Keratinocyte (primary cell): ENCODE results near the gene SLC39A11. TPM values are rescaled to one million over a fixed set of nuclear protein-coding genes. Genes with fewer than 3 reads are reported as not detected.

Experiments
- DNase-seq: peaks from one replicate; pipeline ENCODE4 v3.0.0-alpha.2; 2011; ENCODE audit warnings: low read depth, missing footprints, low spot score
- FAIRE-seq: peaks from 2 replicates; lab custom pipeline; 2011; peaks lifted over from hg19 to GRCh38; lab: Jason Lieb, UNC
- H2AFZ ChIP-seq: 2 replicates; pipeline ENCODE4 v1.6.0; 2012; ENCODE audit warnings: low read length, control low read depth, inconsistent platforms; ENCODE audit not compliant: control insufficient read depth
- H3K27ac ChIP-seq: 2 replicates; pipeline ENCODE4 v1.5.1; 2011; ENCODE audit warnings: low read length; ENCODE audit not compliant: control insufficient read depth, insufficient read depth
- H3K27me3 ChIP-seq: 3 replicates; pipeline ENCODE4 v1.6.0; 2011; ENCODE audit warnings: low read length; ENCODE audit not compliant: control insufficient read depth, insufficient read depth; ENCODE audit errors: extremely low read depth
- H3K36me3 ChIP-seq, 2 experiments: 2 replicates in 1 of 2; 3 replicates in 1 of 2; pipeline ENCODE4 v1.5.1; 2011; ENCODE audit warnings: low read length in 2 of 2, mild to moderate bottlenecking in 1 of 2; ENCODE audit not compliant: control insufficient read depth in 2 of 2, insufficient read depth in 2 of 2; ENCODE audit errors: extremely low read depth in 1 of 2
- H3K4me1 ChIP-seq: 3 replicates; pipeline ENCODE4 v1.5.1; 2011; ENCODE audit warnings: low read length; ENCODE audit not compliant: control insufficient read depth, insufficient read depth; ENCODE audit errors: extremely low read depth
- H3K4me2 ChIP-seq: 3 replicates; pipeline ENCODE4 v1.6.0; 2011; ENCODE audit warnings: low read depth, low read length; ENCODE audit not compliant: control insufficient read depth, insufficient read depth; ENCODE audit errors: extremely low read depth
- H3K4me3 ChIP-seq, 3 experiments: fragments of 200-600 bp in 1 of 3; sonication (generic) in 1 of 3; 2 replicates in 2 of 3; 3 replicates in 1 of 3; pipeline ENCODE4 v1.5.1; 2011 to 2016; ENCODE audit warnings: low read length in 3 of 3, mild to moderate bottlenecking in 3 of 3, control low read depth in 2 of 3, inconsistent platforms in 1 of 3, low read depth in 1 of 3, mixed read lengths in 1 of 3, mixed run types in 1 of 3, moderate library complexity in 1 of 3; ENCODE audit not compliant: control insufficient read depth in 2 of 3, insufficient read depth in 2 of 3; ENCODE audit errors: extremely low read depth in 1 of 3
- H3K79me2 ChIP-seq: 2 replicates; pipeline ENCODE4 v1.6.0; 2012; ENCODE audit warnings: low read length; ENCODE audit not compliant: control insufficient read depth, insufficient read depth
- H3K9ac ChIP-seq: 3 replicates; pipeline ENCODE4 v1.6.0; 2011; ENCODE audit warnings: low read length; ENCODE audit not compliant: control insufficient read depth, insufficient read depth; ENCODE audit errors: extremely low read depth
- H3K9me1 ChIP-seq: 3 replicates; pipeline ENCODE4 v1.6.0; 2011; ENCODE audit warnings: low read length; ENCODE audit not compliant: control insufficient read depth, insufficient read depth; ENCODE audit errors: extremely low read depth
- H3K9me3 ChIP-seq: 2 replicates; pipeline ENCODE4 v1.5.1; 2012; ENCODE audit warnings: low read depth, low read length; ENCODE audit not compliant: control insufficient read depth
- H4K20me1 ChIP-seq: 3 replicates; pipeline ENCODE4 v1.6.0; 2011; ENCODE audit warnings: low read length; ENCODE audit not compliant: control insufficient read depth, insufficient read depth; ENCODE audit errors: extremely low read depth
- EZH2 ChIP-seq: IDR thresholded peaks from one replicate; pipeline ENCODE4 v1.6.1; 2012; ENCODE audit warnings: inconsistent platforms, mild to moderate bottlenecking, low read length, moderate library complexity
- dilution Hi-C: fragments of 300-500 bp; cut with MboI; formaldehyde crosslinking; loops from one replicate; pipeline ENCODE4 v1.7.0; 2020; ENCODE audit warnings: low sequenced_read_pairs; ENCODE audit not compliant: extremely low pct_ligation_motif_present
- polyA plus RNA-seq, 5 experiments: library from polyadenylated mRNA; depleted of rRNA in 3 of 5; stranded (reverse) in 3 of 5; stranded (forward) in 1 of 5; unstranded in 1 of 5; fragments of >200 nt; gene quantifications; 1 replicate in 1 of 5; 2 replicates in 3 of 5; 3 replicates in 1 of 5; pipeline versions ENCODE4 v1.2.1 to v1.2.3, GENCODE V29; 2011 to 2012; ENCODE audit warnings: missing spikeins in 2 of 5, low read depth in 1 of 5, low replicate concordance in 1 of 5
- TF ChIP-seq, protein P1 (sequence below), 3 experiments: IDR thresholded peaks in 1 of 3; conservative IDR thresholded peaks in 1 of 3; optimal IDR thresholded peaks in 1 of 3; 2 replicates in 2 of 3; 3 replicates in 1 of 3; pipeline versions ENCODE3 to v1.5.1; 2011; ENCODE audit warnings: low read length in 3 of 3, mild to moderate bottlenecking in 3 of 3, moderate library complexity in 2 of 3, control low read depth in 1 of 3, inconsistent platforms in 1 of 3; ENCODE audit not compliant: insufficient read depth in 2 of 3; ENCODE audit errors: extremely low read depth in 1 of 3

SLC39A11 gene
- polyA plus RNA-seq, 1 donor (not counting 4 experiments of a cell fraction or from before 2014, with no cell fraction given) = 11.5 TPM

DNA sequence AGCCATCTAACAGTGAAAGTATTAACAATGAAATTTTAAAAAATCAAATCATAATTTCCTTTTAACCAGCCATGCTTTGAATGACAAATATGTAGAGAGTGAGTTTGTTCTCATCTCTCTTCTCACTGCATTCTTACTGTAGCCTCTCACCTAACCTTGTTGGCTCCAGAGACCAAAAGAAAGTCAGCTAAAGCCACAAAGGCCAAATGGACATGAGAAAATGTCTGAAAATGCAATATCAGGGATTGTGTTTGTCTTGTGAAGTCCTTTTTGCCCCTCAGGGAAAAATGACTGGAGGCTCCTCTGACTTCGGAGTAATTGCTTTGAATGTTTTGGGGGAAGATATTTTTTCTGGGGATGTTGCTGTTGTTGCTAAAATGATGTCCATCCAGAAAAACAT, 166.3 kb downstream of the SLC39A11 start:
- no peaks in the 10 kb centered on the region for H3K4me1 ChIP-seq
- FAIRE-seq (no peak), DNase-seq (no peak)
- H3K27me3 ChIP-seq = no peaks in the 10 kb centered on the region
- no peaks in the 10 kb centered on the region for H3K9me1 ChIP-seq
- H3K9ac ChIP-seq = no peak overlapping the region
- H4K20me1 ChIP-seq = no peaks in the 10 kb centered on the region
- no peak overlapping the region for H2AFZ ChIP-seq
- no peak overlapping the region for H3K4me2 ChIP-seq
- H3K36me3 ChIP-seq = no peaks in the 10 kb centered on the region
- TF ChIP-seq, protein P1, sequence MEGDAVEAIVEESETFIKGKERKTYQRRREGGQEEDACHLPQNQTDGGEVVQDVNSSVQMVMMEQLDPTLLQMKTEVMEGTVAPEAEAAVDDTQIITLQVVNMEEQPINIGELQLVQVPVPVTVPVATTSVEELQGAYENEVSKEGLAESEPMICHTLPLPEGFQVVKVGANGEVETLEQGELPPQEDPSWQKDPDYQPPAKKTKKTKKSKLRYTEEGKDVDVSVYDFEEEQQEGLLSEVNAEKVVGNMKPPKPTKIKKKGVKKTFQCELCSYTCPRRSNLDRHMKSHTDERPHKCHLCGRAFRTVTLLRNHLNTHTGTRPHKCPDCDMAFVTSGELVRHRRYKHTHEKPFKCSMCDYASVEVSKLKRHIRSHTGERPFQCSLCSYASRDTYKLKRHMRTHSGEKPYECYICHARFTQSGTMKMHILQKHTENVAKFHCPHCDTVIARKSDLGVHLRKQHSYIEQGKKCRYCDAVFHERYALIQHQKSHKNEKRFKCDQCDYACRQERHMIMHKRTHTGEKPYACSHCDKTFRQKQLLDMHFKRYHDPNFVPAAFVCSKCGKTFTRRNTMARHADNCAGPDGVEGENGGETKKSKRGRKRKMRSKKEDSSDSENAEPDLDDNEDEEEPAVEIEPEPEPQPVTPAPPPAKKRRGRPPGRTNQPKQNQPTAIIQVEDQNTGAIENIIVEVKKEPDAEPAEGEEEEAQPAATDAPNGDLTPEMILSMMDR (optimal IDR thresholded peaks at IDR 0.05 in 1 of 3, IDR thresholded peaks at IDR 0.05 in 1 of 3, conservative IDR thresholded peaks at IDR 0.05 in 1 of 3; ENCODE audit: extremely low read depth in 1 of 3, insufficient read depth in 2 of 3, low read length in 3 of 3) = no peak
- TF ChIP-seq EZH2 = no peak
- dilution Hi-C loops = no loop called here
- no peak overlapping the region for H3K4me3 ChIP-seq
- no peaks in the 10 kb centered on the region for H3K79me2 ChIP-seq
- H3K9me3 ChIP-seq = no peaks in the 10 kb centered on the region
- H3K27ac ChIP-seq = no peak overlapping the region

DNA sequence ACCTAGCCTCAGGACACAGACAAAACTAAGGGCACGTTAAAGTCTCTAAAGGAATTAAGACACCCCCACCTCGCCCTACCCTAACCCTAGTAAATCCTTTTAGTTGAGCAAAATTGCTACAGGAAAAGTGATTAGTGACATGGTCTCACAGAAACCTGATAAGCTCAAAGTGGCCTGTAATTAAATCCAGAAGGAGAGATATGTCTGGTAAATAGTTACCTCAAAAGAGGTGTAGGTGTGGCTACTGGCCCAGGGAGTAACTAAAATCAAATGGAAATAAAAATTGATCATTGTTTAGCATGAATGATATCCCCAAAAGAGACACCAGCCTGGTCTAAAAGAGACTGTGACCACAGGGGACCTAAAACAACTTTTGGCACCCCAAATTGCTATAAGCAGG, 168.3 kb downstream of the SLC39A11 start:
- DNase-seq (no peak), FAIRE-seq (no peak)
- no peak for TF ChIP-seq EZH2
- TF ChIP-seq, protein P1 (optimal IDR thresholded peaks at IDR 0.05 in 1 of 3, IDR thresholded peaks at IDR 0.05 in 1 of 3, conservative IDR thresholded peaks at IDR 0.05 in 1 of 3; ENCODE audit: extremely low read depth in 1 of 3, insufficient read depth in 2 of 3, low read length in 3 of 3) = no peak
- Histone ChIP-seq H3K4me3 (no peak overlapping the region), H3K4me1 (no peaks in the 10 kb centered on the region), H3K9me1 (no peaks in the 10 kb centered on the region), H3K27ac (no peak overlapping the region), H2AFZ (no peak overlapping the region), H3K9ac (no peak overlapping the region), H4K20me1 (no peaks in the 10 kb centered on the region), H3K9me3 (no peaks in the 10 kb centered on the region), H3K79me2 (no peaks in the 10 kb centered on the region), H3K36me3 (no peaks in the 10 kb centered on the region), H3K27me3 (no peaks in the 10 kb centered on the region), H3K4me2 (no peak overlapping the region)
- dilution Hi-C loops = no loop called here
